HTR-8/SVneo (cell line): ENCODE results near the gene INPP5D.

Source experiments
- DNase-seq: peaks from one replicate; pipeline ENCODE4 v3.0.0; 2011; ENCODE audit warnings: low spot score, mixed read lengths; ENCODE audit not compliant: insufficient read length
- FAIRE-seq: peaks from 2 replicates; lab custom pipeline; 2011; peaks lifted over from hg19 to GRCh38; lab: Jason Lieb, UNC

Gene INPP5D

DNA sequence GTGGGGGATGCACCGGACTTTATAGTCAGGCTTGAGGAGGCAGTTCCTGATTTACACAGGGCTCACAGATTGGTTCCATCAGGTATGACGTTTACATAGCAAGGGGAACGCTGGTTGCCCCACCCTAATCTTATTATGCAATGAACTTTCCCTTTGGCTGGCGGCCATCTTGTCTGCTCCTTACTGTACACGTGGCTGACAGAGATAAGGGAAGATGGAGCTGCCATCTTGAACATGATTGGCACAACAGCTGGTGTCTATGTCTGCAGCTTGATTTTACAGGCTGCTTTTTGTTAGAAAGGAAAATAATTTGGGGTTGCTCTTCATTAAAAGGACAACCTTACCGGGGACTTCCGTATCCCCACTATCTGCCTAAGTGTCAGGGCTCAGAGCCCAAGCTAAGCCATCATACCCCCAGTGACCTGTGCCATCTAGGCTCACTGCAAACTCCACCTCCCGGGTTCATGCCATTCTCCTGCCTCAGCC, 157.8 kb downstream of the INPP5D start:
- FAIRE-seq (no peak), DNase-seq (no peak)

DNA sequence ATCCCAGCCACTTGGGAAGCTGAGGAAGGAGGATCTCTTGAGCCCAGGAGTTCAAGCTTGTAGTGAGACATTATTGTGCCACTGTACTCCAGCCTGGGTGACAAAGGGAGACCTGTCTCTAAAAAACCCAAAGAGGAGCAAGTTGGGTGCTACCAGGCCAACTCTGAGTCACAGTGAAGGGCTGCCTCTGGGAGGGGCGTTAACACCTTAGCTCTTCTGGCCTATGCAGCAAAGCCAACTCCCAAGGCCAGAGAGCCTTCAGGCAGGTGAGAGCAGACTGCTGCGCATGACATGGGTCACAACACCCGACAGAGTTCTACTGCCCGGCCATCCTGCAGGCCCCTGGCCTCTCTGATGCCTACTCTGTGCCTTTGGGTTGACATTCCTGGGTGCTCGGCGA, 158.7 kb downstream of the INPP5D start:
- FAIRE-seq = no peak
- no peak for DNase-seq

DNA sequence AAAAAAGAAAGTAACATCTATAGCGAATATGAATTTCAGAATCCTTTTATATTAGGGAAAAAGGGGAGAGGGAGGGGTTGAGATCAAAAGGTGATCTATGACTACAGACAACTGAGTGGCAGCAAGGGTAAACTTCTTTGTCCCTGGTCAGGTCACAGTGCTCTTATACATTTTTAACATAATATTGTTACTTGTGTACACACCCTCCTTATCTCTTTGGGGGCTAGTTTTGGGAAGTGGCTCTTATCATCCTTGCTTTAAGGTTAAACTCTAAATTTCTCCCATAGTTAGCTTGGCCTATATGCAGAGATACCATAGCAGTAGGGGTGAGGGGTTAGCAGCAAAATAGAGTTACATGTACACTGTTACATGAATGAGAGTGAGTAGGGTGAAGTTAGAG, 159.7 kb downstream of the INPP5D start:
- FAIRE-seq = no peak
- no peak for DNase-seq

DNA sequence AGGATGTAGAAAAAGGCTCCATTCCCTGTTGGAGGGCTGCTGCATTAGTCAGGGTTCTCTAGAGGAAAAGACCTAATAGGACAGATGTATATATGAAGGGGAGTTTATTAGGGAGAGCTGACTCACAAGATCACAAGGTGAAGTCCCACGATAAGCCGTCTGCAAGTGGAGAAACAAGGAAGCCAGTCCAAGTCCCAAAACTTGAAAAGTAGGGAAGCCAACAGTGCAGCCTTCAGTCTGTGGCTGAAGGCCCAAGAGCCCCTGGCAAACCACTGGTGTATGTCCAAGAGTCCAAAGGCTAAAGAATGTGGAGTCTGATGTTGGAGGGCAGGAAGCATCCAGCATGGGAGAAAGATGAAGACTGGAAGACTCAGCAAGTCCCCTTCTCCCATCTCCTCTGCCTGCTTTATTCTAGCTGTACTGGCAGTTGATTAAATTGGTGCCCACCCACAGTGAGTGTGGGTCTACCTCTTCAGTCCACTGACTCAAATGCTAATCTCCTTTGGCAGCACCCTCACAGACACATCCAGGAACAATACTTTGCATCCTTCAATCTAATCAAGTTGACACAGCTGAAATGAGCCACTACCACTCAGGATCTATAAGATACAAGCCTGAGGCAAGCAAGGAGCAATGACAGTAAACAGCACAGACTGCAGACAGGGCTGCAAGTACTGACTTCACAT, 161.4 kb downstream of the INPP5D start:
- no peak for FAIRE-seq
- no peak for DNase-seq

- no peak for DNase-seq
- no peak for FAIRE-seq
These were observed 163.1 kb downstream of the INPP5D start for GRCh38 chr2:233223059-233223894.

- FAIRE-seq (no peak), DNase-seq (no peak)
These were observed 165.3 kb downstream of the INPP5D start for GRCh38 chr2:233225230-233226068.

DNA sequence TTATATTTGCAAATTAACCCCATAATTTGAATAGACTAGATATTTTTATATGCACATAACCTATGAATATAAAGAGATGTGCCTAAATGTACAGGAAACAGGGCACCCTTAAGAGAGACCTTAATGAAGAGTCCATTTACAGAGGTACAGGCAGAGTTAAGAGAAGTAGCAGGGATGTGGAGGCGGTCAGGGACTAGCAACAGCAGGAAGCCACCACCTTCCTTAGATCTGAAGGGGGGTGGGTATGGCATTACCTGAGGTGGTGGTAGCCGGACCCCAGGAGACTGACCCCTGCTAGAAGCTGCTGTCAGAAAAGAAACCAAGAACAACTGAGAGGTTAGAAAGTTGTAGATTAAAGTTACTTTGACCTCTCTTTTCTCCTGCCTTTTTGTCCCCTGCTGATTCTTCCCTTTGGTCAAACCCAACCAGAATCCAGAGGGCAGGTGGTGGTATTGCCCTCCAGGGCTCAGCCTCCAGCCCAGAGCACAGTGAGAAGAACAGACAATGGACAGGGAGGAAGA, 166.4 kb downstream of the INPP5D start:
- DNase-seq = no peak
- no peak for FAIRE-seq

DNA sequence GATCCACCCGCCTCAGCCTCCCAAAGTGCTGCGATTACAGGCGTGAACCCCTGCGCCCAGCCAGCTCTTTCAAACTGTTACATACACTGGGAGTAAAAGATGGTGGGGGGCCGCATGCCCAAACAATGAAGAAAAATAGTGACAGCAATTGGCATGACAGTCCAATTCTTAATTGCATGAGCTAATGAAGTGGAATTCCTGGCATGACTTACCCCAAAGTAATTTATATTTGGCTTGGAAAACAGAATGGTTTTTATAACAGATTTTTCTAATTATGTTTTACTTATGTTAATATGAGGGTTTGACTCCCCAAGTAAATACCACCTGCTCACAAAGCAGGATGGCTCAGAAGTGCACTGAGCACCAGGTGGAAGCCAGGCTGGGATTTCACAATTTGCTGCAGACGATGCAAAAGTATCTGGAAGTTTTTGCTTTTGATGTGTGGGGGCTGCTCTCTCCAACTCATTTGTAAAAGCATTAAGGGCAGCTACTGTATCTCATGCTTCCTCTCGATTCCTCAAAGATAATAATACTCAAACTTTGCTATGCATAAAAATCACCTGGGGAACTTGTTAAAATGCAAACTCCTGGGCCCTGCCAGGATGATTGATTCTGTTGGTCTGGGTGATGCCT, 167.3 kb downstream of the INPP5D start:
- FAIRE-seq (no peak), DNase-seq (no peak)

DNA sequence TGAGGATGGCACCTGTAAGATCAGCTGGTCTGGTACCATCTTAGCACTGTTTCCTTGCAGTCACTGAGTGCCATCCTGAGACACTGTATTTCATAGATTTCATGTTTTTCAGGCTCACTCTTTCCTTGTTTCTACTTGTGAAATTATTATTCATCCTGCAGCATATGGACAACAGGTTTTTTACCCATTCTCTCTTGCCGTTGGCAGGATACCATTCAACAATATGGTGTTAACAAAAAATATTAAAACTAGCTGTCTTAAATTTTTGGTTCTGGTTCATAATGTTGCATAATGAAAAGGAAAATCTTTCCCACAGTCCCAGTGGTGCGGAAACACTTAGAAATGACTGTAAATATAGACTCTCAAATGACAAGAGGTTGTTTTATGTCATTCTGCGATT, 168.2 kb downstream of the INPP5D start:
- FAIRE-seq (no peak), DNase-seq (no peak)

DNA sequence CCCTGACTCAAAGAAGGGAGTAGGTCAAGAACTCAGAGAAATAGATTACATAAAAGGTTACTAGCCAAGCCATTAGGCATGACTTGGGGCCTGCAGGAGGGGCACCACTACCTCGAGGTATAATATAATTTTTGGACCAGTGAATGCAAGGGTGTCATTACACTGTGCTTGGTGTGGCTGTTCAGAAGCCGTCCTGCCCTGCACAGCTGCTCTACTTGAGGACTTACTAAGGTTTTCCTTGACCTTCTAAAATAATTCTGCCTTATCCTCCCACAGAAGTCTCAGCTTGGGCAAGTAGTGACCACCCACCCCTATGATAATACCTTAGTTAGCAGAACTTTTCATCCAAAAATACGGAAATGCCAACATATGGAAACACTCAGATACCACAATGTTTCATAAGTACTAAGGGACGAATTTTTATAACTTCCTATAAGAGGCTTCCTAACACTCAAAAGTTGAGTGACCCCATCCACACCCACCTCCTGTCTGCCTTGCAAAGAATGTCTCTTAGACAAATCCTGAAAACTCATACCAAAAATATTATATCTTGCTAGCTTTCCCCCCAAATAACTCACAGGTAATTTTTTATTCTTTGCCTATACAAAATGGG, 173.6 kb downstream of the INPP5D start:
- DNase-seq = no peak
- no peak for FAIRE-seq

DNA sequence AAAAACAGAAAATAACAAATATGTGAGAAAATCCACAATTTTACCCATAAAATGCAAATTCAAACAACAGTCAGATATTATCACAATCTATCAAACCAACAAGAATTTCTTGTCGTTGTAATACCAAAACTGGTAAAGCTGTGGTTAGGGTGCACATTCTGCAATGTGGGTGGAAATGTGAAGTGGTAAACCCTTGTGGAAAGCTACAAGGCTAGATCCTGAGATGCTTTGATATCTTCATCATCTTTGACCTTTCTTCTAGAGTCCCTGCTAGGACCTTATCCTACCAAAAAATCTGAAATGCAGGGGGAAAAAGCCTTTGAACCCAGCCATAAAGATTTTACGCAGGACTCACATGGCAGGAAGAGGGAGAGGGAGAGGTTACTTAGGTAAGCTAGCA, 174.1 kb downstream of the INPP5D start:
- FAIRE-seq = no peak
- DNase-seq = no peak

DNA sequence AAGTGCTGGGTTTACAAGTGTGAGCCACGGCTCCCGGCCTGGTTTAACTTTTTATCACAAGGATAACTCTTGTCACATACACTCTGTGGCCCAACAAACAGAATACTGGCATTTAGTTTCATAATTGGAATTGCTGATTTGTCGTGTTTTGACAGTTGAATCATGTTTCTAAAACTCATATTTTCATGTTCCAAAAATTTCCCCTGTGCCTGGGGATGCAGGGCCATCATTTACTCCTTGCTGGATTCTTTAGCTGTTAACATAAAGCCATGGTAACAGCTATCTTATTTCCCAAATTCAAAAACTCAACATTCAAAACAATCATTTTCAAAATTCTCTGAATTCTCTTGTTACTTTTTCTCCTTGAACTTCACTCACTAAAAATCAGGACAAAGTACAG, 174.9 kb downstream of the INPP5D start:
- FAIRE-seq (no peak), DNase-seq (no peak)

GRCh38 chr2:233235977-233236376, 175.8 kb downstream of the INPP5D start:
- no peak for FAIRE-seq
- DNase-seq = no peak

DNA sequence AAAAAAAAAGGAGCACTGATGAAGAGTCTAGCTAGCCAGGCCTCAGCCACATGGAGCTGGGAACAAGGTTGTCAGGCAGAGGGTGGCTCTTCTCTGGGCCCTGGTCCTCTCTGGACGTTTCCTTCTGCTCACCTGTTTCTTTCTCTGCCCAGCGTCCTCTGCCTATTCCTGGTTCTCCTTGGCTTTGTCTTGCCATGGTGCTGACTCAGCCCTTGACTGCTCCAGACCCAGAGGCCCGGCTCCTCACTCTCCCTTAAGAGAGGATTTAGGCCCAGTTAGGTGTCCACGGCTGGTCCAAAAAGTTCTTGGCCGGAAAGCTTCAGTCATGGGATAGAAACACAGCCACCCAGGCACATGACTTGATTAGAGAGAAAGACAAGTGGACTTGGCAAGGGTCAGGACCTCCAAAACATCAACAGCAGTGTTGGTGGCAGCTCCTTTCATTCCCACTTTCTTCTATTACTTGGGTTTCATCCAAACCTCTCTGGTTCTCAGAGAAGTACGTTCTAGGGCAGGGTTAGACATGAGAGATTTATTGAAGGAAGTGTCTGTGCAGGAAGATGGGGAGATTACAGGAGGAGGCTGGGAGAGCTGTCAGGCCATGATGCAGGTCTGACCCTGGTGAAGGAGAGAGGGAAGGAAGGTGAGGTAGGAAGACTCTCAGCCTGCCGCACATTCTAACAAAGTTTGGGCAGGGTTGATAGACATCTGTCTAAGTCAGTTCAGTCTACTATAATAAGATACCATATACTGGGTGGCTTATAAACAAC, 176.9 kb downstream of the INPP5D start:
- peak; percentile 20 for FAIRE-seq

GRCh38 chr2:233240897-233241296, 180.8 kb downstream of the INPP5D start:
- FAIRE-seq = no peak
- no peak for DNase-seq

More for the DNA sequence above, 176.9 kb downstream of the INPP5D start:
- no peak for DNase-seq

DNA sequence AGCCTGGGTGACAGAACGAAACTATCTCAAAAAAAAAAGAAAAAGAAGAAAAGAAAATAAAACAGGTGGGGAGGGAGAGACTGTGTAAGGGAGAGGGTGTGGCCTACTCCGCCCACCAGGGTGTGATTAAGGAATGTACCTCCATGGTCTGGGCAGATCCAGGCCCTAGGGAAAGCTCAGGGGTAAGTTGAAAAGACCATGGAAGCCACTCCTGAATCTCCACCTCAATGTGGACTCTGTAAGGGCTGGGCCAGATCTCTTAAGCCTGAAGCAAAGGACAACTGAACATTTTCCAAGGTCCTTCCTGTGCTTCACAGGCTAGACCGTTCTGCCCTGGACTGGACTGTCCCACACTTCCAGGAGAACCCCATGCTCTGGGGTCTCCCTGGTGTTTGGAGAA, 181.7 kb downstream of the INPP5D start:
- FAIRE-seq (no peak), DNase-seq (no peak)

DNA sequence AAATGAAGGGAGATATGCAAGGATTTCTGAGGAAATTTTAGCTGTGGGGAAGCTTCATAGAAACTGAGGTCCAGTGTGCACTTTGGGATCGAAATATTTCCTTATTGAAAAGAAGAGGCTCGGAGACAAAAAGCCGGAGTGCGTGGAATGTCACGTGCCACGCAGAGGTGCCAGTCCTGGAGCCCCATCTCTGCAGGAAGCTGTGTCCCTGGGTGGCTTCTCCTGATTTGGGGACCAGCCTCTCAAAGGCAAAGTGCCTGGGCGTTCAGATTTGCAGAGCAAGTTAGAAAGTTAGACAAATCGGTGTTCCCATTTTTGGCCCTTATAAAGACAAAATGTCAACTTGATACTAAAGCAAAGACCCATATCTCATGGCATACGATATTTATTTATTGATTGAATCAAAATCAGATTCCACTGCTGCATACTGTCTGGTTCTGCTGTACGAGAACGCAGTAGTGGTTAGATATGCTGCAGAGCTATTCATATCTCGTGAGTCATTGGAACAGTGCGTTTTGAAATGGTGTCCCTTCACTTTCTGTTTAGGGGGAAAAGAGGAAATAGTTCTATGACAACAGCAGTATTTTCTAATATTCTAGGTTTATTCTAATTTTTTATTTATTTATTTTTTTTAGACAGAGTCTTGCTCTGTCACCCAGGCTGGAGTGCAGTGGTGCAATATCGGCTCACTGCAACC, 182.2 kb downstream of the INPP5D start:
- FAIRE-seq (no peak), DNase-seq (no peak)

DNA sequence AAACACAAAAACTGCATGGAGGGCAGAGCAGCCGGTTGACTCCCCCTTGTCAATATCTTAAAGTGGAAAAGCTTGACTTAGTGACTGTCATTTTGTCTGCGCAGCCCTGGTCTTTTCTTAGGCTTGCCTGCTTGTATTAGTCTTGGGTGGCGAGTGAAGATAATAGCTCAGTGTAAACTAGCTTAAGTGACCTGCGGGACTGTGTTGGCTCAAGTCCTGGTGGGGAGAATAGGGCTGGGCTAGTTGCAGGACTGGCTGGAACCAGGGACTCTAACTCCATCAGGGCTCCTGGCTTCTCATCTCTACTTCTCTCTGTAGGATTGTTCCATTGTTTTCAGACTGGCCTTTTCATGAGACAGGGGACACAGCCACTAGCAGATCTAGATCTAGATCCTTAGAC, 183.2 kb downstream of the INPP5D start:
- FAIRE-seq = no peak
- DNase-seq = no peak
